Suppressor macrophage treated with lipopolysaccharide for 1 hour (primary cell): ENCODE measurements around the gene PPDPF.
A peak's percentile ranks its signal among the peaks of the same experiment; 100 is the strongest.

Experiments
- DNase-seq, 3 donors: peaks; one replicate each; pipeline ENCODE4 v3.0.0-alpha.2; 2020 to 2022

The PPDPF gene

GRCh38 chr20:63539092-63539430, 18.5 kb downstream of the PPDPF start:
- no peak for DNase-seq

DNA sequence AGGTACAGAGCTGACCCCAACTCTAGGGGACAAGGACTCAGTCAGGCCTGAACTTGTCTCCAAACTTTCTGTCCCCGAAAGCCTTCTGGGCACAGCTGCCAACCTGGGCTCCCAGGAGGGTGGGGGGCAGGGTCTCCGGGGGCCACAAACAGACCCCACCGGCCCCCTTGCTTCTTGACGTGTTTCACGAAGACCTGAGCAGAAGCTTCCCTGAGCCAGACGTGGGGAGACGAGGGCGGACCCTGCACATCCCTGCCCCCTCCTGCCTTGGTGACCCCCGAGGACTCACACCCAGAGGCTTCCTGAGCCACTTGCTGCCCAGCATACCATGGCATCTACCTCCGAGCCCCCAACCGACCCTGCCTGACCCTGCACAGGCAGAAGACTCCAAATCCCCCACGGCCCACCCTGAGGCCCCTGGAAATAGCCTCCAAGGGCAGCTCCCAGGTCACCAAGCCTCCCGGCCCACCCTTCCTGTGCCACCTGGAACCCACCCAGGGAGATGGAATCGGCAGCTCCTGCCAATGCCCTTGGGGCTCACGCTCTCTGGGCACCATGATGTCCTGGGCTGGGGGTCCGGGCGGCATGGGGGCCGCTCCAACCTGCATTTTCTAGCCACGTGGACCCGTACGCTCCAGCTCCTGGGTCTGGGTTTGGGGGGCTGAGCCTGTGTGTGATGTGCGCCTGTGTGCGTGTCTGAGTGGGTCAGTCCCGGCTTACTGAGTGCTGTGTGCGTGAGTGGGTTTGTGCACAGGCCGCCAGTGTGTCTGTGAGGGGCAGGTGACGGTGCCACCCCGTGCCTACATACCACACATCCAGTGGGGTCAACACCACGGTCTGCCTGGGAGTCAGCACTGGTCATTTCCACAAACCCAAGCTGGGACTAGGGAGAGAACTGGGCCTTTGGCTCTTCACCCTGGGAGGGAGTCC, 19.1 kb downstream of the PPDPF start:
- no peak for DNase-seq

DNA sequence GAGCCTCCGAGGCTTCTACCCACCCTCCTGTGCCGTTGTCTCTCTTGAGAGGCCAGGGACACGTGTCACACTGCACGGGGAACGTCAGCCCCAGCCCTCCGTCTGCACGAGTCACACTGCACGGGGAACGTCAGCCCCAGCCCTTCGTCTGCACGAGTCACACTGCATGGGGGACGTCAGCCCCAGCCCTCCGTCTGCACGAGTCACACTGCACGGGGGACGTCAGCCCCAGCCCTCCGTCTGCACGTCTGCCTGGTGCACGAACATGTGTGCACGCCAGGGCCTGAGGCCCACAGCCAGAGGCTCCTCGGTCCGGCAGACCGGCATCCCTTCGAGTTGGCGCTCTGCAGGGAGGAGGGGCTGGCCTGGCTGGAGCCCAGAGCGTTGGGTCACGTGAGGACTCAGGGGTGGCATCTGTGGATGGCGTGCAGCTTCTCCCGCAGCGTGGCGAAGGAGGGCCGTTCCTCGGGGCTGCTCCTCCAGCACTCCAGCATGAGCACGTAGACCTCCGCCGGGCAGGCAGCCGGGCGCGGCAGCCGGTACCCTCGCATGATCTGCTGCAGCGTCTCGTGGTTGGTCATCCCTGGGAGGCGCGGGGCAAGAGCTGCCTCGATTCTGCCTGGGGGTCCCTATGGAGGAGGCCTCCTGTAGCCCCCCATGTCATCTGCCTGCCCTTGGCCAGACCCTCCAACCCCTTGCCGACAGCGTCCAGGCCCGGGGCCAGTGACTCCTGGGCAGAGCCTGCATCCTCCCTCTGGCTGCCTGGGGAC, 20.0 kb downstream of the PPDPF start:
- DNase-seq = peak; percentile 63 to 72 (median 71)

DNA sequence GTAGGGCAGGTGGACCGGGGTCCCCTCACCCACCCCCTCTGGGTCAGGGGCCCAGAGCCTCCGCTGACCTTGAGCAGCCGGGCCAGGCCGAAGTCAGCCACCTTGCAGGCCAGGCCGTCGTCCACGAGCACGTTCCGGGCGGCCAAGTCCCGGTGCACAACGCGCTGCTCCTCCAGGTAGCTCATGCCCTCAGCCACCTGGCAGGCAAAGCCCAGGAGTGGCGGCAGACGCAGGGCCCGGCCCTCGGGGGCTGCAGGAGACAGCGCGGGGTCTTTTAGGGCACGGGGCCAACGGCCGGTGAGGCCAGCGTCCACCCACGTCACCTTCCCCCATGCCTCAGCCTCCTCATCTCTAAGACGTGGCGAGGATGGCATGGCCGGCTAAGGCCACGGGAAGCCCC, 20.8 kb downstream of the PPDPF start:
- DNase-seq = no peak

DNA sequence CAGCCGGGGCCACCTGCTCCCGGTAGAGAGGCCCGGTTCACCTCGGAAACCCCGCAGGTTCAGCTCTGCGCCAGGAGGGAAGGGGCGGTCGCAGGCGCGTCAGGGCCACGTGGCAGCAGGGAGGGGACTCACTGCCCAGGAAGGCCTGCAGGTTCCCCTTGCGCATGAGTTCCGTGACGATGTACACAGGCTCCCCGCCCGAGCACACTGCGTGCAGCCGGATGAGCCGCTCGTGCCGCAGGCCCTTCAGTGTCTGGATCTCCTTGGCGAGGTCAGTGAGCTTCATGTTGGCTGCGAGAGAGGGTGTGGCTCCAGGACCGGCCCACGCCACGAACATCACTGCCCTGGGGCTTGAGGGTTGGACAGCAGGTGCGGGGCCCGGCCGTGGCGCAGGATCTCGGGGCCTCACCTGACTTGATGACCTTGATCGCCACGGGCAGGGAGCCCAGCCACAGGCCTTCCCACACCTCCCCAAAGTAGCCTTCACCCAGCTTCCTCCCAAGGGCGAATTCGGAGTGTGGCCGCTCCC, 21.5 kb downstream of the PPDPF start:
- DNase-seq = no peak

DNA sequence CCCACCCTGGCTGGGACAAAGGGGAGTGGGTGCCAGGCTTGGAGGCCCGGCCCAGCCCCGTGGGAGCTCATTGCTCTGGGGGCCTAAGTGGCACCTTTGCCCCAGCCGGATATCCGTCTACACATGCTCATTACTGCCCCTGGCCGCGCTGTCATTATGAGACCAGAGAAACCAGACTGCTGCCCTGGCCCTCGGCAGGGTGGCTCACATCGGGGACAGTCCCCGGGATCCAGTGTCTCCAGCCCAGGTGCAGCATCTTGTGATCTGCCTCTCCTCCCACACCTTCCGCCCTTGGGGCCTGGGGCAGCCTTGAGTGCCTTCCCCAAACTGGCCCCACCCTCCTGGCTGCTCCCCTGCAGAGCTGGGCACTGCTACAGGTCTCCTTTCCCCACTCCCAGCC, 22.1 kb downstream of the PPDPF start:
- no peak for DNase-seq

DNA sequence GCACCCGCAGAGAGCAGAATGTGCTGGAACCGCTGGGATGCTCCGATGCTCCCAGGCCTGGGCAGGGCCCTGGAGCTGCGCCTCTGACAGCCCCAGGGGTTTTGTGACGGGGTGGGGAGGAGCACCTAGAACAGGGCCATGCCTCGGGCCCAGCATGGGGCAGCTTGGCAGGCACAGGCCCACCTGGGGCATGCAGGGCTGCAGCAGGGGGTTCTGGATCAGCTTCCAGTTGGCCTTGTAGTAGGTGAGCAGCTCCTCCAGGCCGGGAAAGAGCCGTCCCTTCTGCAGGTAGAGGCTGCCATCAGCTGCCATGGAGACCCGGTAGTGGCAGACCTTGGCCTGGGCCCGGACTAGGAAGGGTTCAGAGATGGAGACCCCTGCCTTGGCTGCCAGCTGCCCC, 22.6 kb downstream of the PPDPF start:
- DNase-seq = no peak

DNA sequence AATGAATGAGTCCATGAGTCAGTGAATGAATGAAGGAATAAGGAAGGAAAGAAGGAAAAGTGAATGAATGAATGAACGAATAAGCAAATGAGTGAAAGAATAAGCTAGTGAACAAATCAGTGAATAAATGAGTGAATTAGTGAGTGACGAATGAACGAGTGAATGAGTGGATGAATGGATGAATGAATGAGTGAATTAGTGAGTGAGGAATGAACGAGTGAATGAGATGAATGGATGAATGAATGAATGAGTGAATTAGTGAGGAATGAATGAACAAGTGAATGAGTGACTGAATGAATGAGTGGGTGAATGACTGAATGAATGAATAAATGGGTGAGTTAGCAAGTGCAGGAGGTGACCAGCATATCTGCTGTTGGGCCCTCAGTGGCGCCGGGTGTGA, 23.2 kb downstream of the PPDPF start:
- DNase-seq = no peak

- no peak for DNase-seq
Measured at GRCh38 chr20:63544241-63544957, 23.8 kb downstream of the PPDPF start.

GRCh38 chr20:63544958-63545516, 24.5 kb downstream of the PPDPF start:
- no peak for DNase-seq

GRCh38 chr20:63545814-63546213, 25.2 kb downstream of the PPDPF start:
- no peak for DNase-seq

GRCh38 chr20:63546256-63546955, 25.8 kb downstream of the PPDPF start:
- no peak for DNase-seq

DNA sequence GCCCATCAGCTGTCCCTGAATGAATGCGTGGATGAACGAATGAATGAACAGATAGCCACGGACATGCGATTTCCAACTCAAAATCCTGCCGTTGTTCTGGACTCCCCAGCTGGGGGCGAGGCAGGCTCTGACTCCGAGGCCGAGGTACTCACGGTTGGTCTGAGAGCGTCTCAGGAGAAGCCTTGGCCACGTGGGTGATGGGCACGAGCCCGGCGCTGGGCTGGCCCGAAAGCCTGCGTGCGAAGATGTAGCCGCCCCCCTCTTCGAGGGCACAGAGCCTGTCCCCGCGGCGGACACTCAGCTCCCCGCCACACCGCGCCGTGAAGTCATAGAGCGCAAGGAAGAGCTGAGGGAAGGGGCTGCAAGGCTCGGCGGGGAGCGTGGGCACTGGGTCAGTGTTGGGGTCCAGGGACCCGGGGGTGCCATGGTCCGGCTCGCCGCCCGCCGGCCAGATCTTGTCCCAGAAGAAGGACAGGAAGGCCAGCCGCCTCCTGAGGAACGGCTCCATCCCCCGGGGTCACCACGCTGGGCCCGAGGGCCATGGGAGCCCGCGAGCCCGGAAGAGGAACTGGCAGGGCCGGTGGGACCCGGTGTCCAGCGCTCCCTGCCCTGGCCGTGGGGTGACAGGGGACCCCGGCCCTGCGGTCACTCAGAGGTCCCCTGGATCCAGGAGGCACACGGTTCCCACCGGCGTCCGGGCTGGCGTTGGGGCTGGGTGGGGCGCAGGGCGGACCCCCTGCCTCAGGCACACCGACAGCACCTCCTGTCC, 26.6 kb downstream of the PPDPF start:
- no peak for DNase-seq

GRCh38 chr20:63547725-63548480, 27.3 kb downstream of the PPDPF start, which contains the start of gene SRMS:
Gene SRMS, minus strand, starts transcription at chr20:63547749. Its CDS starts 286 bp downstream, at chr20:63547463.
- no peak for DNase-seq

GRCh38 chr20:63548542-63548941, 28.0 kb downstream of the PPDPF start:
- no peak for DNase-seq

- DNase-seq = no peak
Measured at GRCh38 chr20:63549019-63549418, 28.5 kb downstream of the PPDPF start.

DNA sequence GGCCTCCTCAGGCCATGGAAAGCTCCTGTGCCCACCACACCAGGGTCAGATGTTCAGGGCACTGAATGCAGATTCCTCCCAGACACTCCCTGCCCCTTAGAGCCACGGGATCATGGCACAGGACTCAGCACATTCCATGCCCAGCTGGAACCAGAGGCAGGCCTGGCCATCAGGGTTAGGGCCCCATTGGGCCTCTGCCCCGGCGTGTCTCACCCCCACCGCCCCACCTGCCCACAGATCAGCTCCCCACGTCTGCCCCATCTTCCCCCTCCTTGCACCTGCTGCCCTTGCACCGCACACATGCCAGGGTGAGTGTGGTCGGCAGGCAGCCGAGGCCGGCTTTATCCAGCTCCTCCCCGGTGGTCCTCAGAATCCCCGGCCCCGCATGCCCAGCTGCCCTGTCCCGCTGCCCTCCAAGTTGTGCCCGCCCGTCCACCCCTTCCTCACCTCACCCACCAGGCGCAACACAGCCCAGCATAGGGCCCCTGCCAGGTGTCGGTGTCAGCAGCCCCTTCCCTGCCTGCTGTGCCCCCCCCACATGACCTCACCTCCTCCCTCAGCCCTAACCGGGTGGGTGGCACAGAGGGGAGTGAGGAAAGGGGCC, 29.2 kb downstream of the PPDPF start:
- no peak for DNase-seq

DNA sequence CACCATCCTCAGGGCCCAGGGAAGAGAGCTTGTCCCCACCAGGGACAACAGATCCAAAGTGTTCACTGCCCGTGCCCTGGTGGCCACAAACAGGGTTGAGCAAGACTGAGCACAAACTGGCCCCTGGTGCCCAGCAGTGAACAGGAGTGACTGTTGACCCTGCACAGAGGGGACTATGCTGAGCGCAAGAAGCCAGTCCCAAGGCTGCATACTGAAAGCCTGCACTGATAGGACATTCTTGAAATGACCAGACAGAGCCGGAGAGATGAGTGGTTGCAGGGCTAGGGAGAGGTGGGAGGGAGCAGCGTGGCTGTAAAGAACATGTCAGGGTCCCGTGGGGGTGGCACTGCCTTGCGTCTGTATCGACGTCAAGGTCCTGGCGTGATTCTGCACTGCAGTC, 30.5 kb downstream of the PPDPF start:
- no peak for DNase-seq

DNA sequence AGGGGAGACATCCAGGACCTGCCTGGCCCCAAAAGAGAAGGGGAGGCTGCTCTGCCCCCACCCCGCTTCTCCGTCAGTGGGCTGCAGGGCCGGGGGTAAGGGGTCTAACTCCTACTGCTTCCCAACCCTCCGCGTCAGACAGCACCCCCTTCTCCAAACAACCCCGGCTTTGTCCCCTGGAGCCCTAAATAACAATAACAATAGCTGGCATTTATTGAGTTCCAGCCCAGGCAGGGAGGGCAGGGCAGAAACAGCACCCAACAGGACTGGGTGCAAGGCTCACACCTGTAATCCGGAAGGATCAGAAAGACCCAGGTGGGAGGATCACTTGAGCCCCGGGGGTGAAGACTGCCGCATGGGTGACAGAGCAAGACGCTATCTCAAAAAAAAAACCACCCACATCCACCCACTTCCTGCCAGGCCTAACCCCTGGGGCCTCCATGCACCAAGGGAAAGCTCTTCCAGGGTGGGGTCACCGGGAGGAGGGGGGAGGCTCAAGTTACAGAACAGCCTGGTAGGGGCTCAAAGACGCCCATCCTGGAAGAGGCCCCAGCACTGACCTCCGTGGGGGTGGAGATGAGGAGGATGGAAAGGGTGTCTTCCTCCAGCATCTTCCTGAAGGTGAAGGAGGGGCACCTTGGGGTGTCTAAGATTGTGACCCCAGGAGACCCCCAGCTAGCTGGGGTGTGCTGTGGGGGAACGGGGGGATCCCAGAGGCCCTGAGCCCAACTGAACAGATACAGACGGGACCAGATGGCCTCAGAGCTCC, 32.1 kb downstream of the PPDPF start:
- DNase-seq = no peak
